Retinal pigment epithelial cell (primary cell): ENCODE data around the gene PKD2.
"Not testable (repeated sequence)": the region's sequence is repeated elsewhere in the genome, so short reads cannot be mapped to it uniquely, and the experiment has no call there.

Experiments used
- DNase-seq: peaks from one replicate; pipeline ENCODE4 v3.0.0-alpha.2; 2010; ENCODE audit warnings: low read depth
- H3K4me3 ChIP-seq: 2 replicates; pipeline ENCODE4 v1.5.1; 2011; ENCODE audit warnings: mild to moderate bottlenecking, low read length, control low read depth, moderate library complexity
- CTCF ChIP-seq: conservative IDR thresholded peaks from 2 replicates; pipeline ENCODE4 v1.5.1; 2011; ENCODE audit warnings: low read depth, low read length, control low read depth, inconsistent platforms

Gene PKD2

GRCh38 chr4:88012647-88013046 lies 5.2 kb downstream of the PKD2 start:
- TF ChIP-seq CTCF = no peak
- no peak overlapping the region for H3K4me3 ChIP-seq
- DNase-seq = no peak

GRCh38 chr4:88014386-88014905 lies 7.0 kb downstream of the PKD2 start:
- no peak overlapping the region for H3K4me3 ChIP-seq
- no peak for DNase-seq
- no peak for TF ChIP-seq CTCF

GRCh38 chr4:88015659-88016295 lies 8.3 kb downstream of the PKD2 start:
- no peak for DNase-seq
- H3K4me3 ChIP-seq = no peak overlapping the region
- no peak for TF ChIP-seq CTCF

- peak; percentile 95 for DNase-seq
- no peak overlapping the region for H3K4me3 ChIP-seq
Measured at GRCh38 chr4:88017516-88018297, 10.3 kb downstream of the PKD2 start.

GRCh38 chr4:88018466-88018865 lies 11.0 kb downstream of the PKD2 start:
- no peak overlapping the region for H3K4me3 ChIP-seq
- DNase-seq = no peak

More at GRCh38 chr4:88017516-88018297, 10.3 kb downstream of the PKD2 start:
- no peak for TF ChIP-seq CTCF

GRCh38 chr4:88021824-88022223 lies 14.4 kb downstream of the PKD2 start:
- H3K4me3 ChIP-seq = no peak overlapping the region
- no peak for TF ChIP-seq CTCF
- no peak for DNase-seq

More at GRCh38 chr4:88018466-88018865, 11.0 kb downstream of the PKD2 start:
- no peak for TF ChIP-seq CTCF

GRCh38 chr4:88022289-88022688 lies 14.9 kb downstream of the PKD2 start:
- H3K4me3 ChIP-seq = no peak overlapping the region
- no peak for DNase-seq
- no peak for TF ChIP-seq CTCF

- not testable (repeated sequence) for DNase-seq, H3K4me3 ChIP-seq
Measured at GRCh38 chr4:88025868-88026661, 18.6 kb downstream of the PKD2 start.
